Activated CD8-positive, alpha-beta memory T cell treated with anti-CD3 and anti-CD28 coated beads, Interleukin-2, amount 10 ng/mL, durations not matched to agents 7 days and 5 days (primary cell): ENCODE results near the gene SPATA2. TPM values are rescaled to one million over a fixed set of nuclear protein-coding genes. Genes with fewer than 3 reads are reported as not detected.
"Not testable (repeated sequence)": the region's sequence is repeated elsewhere in the genome, so short reads cannot be mapped to it uniquely, and the experiment has no call there.

Experiments used
- ATAC-seq: fragments of 150-1000 bp; cut with Tn5 transposase; one replicate; pipeline ENCODE4 v1.10.0; 2021; ENCODE audit warnings: moderate library complexity
- CTCF ChIA-PET: fragments of 350-600 bp; sonication (Branson Sonifier 250); formaldehyde crosslinking; loops from one replicate; lab custom pipeline; 2021; ENCODE audit warnings: antibody characterized with exemption; lab: Charles Lee
- DNase-seq: peaks from one replicate; pipeline ENCODE4 v3.0.0-alpha.2; 2020
- H3K27ac Mint-ChIP-seq: one replicate; pipeline ENCODE4 v1.8.0; 2021; ENCODE audit warnings: mild to moderate bottlenecking, mixed read lengths
- H3K27me3 Mint-ChIP-seq: one replicate; pipeline ENCODE4 v1.8.0; 2021; ENCODE audit warnings: mixed read lengths
- H3K36me3 Mint-ChIP-seq: one replicate; pipeline ENCODE4 v1.8.0; 2021; ENCODE audit warnings: mild to moderate bottlenecking, mixed read lengths
- H3K4me1 Mint-ChIP-seq: one replicate; pipeline ENCODE4 v1.8.0; 2021; ENCODE audit warnings: mixed read lengths
- H3K4me3 Mint-ChIP-seq: one replicate; pipeline ENCODE4 v1.8.0; 2021; ENCODE audit warnings: mild to moderate bottlenecking, moderate library complexity, mixed read lengths
- H3K9me3 Mint-ChIP-seq: one replicate; pipeline ENCODE4 v1.8.0; 2022; ENCODE audit warnings: low read depth, mixed read lengths
- total RNA-seq, 2 experiments: library from RNA; stranded (reverse); gene quantifications; one replicate each; pipeline ENCODE4 v1.2.3, GENCODE V29; 2021

Gene SPATA2
- total RNA-seq, 2 experiments from 2014 or later = 10.2 to 11.1 TPM

GRCh38 chr20:49866051-49866450 lies 49.3 kb downstream of the SPATA2 start:
- Mint-ChIP-seq H3K4me3 (no peak overlapping the region), H3K27me3 (no peaks in the 10 kb centered on the region), H3K36me3 (peaks cover 19% of the 10 kb centered on the region), H3K27ac (peak overlapping the region; percentile 33), H3K9me3 (no peaks in the 10 kb centered on the region), H3K4me1 (peaks cover 4% of the 10 kb centered on the region)
- no peak for DNase-seq
- CTCF ChIA-PET = interaction anchor here (1.4 kb wide), 1 partner anchor 22 kb away, joined by 5 read pairs; no protein-coding TSS in a partner anchor
- ATAC-seq = no peak

- CTCF ChIA-PET = no interaction called here
- H3K36me3 Mint-ChIP-seq = peaks cover 19% of the 10 kb centered on the region
- no peak overlapping the region for H3K27ac Mint-ChIP-seq
- no peak for DNase-seq
- no peak overlapping the region for H3K4me3 Mint-ChIP-seq
- no peaks in the 10 kb centered on the region for H3K9me3 Mint-ChIP-seq
- peaks cover 8% of the 10 kb centered on the region for H3K4me1 Mint-ChIP-seq
- no peak for ATAC-seq
- H3K27me3 Mint-ChIP-seq = no peaks in the 10 kb centered on the region
Measured at GRCh38 chr20:49865559-49865958, 49.8 kb downstream of the SPATA2 start.

- CTCF ChIA-PET = interaction anchor here (1.9 kb wide), 1 partner anchor 16 kb away, joined by 4 read pairs; no protein-coding TSS in a partner anchor
- ATAC-seq (no peak), DNase-seq (no peak)
- Mint-ChIP-seq H3K9me3 (no peaks in the 10 kb centered on the region), H3K4me1 (peaks cover 10% of the 10 kb centered on the region), H3K36me3 (peaks cover 21% of the 10 kb centered on the region), H3K27me3 (no peaks in the 10 kb centered on the region), H3K27ac (no peak overlapping the region), H3K4me3 (no peak overlapping the region)
Measured at GRCh38 chr20:49863666-49864065, 51.7 kb downstream of the SPATA2 start.

DNA sequence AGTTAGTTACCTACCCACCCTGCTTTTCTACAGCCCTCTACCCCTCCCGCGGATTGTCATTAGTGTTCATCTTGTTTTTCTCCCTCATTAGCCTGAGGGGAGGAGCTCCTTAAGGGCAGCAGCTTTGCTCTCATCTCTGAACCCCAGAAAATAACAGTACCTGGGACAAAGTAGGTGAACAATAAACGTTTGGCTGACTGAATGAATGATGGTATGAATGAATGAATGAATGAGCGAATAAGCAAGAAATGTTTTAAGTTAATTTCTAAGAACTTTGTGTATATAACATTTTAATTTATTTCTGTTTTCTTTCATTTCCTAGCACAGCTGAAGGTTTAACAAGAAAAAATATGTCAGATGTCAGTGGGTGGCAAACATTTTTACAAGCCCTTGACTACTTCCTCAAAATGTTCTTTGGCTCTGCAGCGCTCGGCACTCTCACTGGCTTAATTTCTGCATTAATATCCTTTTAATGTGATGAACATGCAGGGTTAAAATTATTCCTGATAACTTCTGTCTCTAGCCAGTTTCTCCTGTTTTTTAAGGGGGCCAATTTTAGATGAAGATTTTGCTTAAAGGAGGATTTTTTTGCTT lies 52.6 kb downstream of the SPATA2 start:
- Mint-ChIP-seq H3K36me3 (peaks cover 23% of the 10 kb centered on the region), H3K27ac (no peak overlapping the region), H3K9me3 (no peaks in the 10 kb centered on the region), H3K4me1 (peaks cover 10% of the 10 kb centered on the region), H3K4me3 (no peak overlapping the region), H3K27me3 (no peaks in the 10 kb centered on the region)
- no peak for DNase-seq
- CTCF ChIA-PET = interaction anchor here (1.9 kb wide), 1 partner anchor 17 kb away, joined by 4 read pairs; no protein-coding TSS in a partner anchor
- no peak for ATAC-seq

- not testable (repeated sequence) for H3K9me3 Mint-ChIP-seq, H3K4me1 Mint-ChIP-seq, H3K27me3 Mint-ChIP-seq, DNase-seq, ATAC-seq, H3K4me3 Mint-ChIP-seq
- Mint-ChIP-seq H3K27ac (peak overlapping the region; percentile 41), H3K36me3 (peaks cover 29% of the 10 kb centered on the region)
- CTCF ChIA-PET = interaction anchor here (0.6 to 1.0 kb wide), 3 partner anchors 16 to 446 kb away, joined by 3 read pairs; no protein-coding TSS in a partner anchor
Measured at GRCh38 chr20:49861232-49861631, 54.1 kb downstream of the SPATA2 start.

DNA sequence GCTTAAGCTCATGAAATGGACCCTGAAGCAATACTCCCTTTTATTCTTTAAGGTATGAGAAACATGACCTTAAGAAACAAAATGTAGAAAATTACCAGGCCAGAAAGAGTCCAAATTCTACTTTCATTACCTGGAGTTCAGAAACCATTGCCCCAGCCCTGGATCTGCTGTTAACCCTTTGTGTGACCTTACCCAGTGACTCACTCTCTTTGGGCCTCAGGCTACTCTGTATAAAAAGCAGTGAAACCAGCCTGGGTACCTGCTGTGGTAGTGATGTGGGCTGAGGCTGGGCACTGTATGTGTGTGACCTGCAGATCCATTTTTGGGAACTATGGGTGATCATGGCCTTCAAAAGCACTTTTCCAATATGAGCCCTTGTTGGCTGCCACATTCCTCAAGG lies 55.5 kb downstream of the SPATA2 start:
- H3K27ac Mint-ChIP-seq = no peak overlapping the region
- H3K36me3 Mint-ChIP-seq = peaks cover 27% of the 10 kb centered on the region
- no peaks in the 10 kb centered on the region for H3K27me3 Mint-ChIP-seq
- CTCF ChIA-PET = interaction anchor here (0.9 to 1.2 kb wide), 2 partner anchors 14 to 42 kb away, joined by 4 read pairs; no protein-coding TSS in a partner anchor
- DNase-seq = no peak
- ATAC-seq = no peak
- H3K4me1 Mint-ChIP-seq = peaks cover 10% of the 10 kb centered on the region
- no peak overlapping the region for H3K4me3 Mint-ChIP-seq
- no peaks in the 10 kb centered on the region for H3K9me3 Mint-ChIP-seq

GRCh38 chr20:49859011-49859410 lies 56.3 kb downstream of the SPATA2 start:
- ATAC-seq = no peak
- Mint-ChIP-seq H3K4me3 (no peak overlapping the region), H3K36me3 (peaks cover 25% of the 10 kb centered on the region), H3K9me3 (no peaks in the 10 kb centered on the region), H3K27me3 (no peaks in the 10 kb centered on the region), H3K27ac (no peak overlapping the region), H3K4me1 (peaks cover 10% of the 10 kb centered on the region)
- CTCF ChIA-PET = interaction anchor here (0.9 to 1.2 kb wide), 2 partner anchors 13 to 43 kb away, joined by 4 read pairs; no protein-coding TSS in a partner anchor
- no peak for DNase-seq

- Mint-ChIP-seq H3K27ac (no peak overlapping the region), H3K9me3 (no peaks in the 10 kb centered on the region), H3K36me3 (peaks cover 25% of the 10 kb centered on the region), H3K4me1 (peaks cover 10% of the 10 kb centered on the region), H3K4me3 (no peak overlapping the region), H3K27me3 (no peaks in the 10 kb centered on the region)
- CTCF ChIA-PET = interaction anchor here (0.9 to 1.3 kb wide), 2 partner anchors 12 to 121 kb away, joined by 3 to 4 read pairs; no protein-coding TSS in a partner anchor
- DNase-seq (no peak), ATAC-seq (no peak)
Measured at GRCh38 chr20:49858076-49858585, 57.2 kb downstream of the SPATA2 start.

GRCh38 chr20:49856904-49857303 lies 58.4 kb downstream of the SPATA2 start:
- Mint-ChIP-seq H3K27me3 (no peaks in the 10 kb centered on the region), H3K4me3 (no peak overlapping the region), H3K36me3 (peaks cover 21% of the 10 kb centered on the region), H3K9me3 (no peaks in the 10 kb centered on the region), H3K27ac (no peak overlapping the region), H3K4me1 (peaks cover 10% of the 10 kb centered on the region)
- CTCF ChIA-PET = interaction anchor here (1.3 kb wide), 1 partner anchor 122 kb away, joined by 3 read pairs; no protein-coding TSS in a partner anchor
- DNase-seq = no peak
- ATAC-seq = no peak

GRCh38 chr20:49854190-49854875 lies 61.0 kb downstream of the SPATA2 start:
- Mint-ChIP-seq H3K4me3 (no peak overlapping the region), H3K4me1 (peaks cover 8% of the 10 kb centered on the region), H3K9me3 (no peaks in the 10 kb centered on the region), H3K27me3 (no peaks in the 10 kb centered on the region), H3K27ac (no peak overlapping the region), H3K36me3 (peaks cover 20% of the 10 kb centered on the region)
- no peak for ATAC-seq
- CTCF ChIA-PET = no interaction called here
- no peak for DNase-seq

- peaks cover 25% of the 10 kb centered on the region for H3K36me3 Mint-ChIP-seq
Measured at GRCh38 chr20:49853640-49854039, 61.7 kb downstream of the SPATA2 start.

More at GRCh38 chr20:49853640-49854039, 61.7 kb downstream of the SPATA2 start:
- CTCF ChIA-PET = no interaction called here
- no peak overlapping the region for H3K4me3 Mint-ChIP-seq
- DNase-seq (no peak), ATAC-seq (no peak)
- no peaks in the 10 kb centered on the region for H3K27me3 Mint-ChIP-seq
- H3K27ac Mint-ChIP-seq = no peak overlapping the region
- H3K4me1 Mint-ChIP-seq = peaks cover 8% of the 10 kb centered on the region
- H3K9me3 Mint-ChIP-seq = no peaks in the 10 kb centered on the region
